GM21619 (cell line): ENCODE measurements around the gene CCNC.
A peak's percentile ranks its signal among the peaks of the same experiment; 100 is the strongest.

Experiments used
- ATAC-seq: cut with Tn5 transposase; IDR thresholded peaks from one replicate; pipeline ENCODE4 v1.9.1; 2021; ENCODE audit not compliant: unreplicated experiment

The CCNC gene

DNA sequence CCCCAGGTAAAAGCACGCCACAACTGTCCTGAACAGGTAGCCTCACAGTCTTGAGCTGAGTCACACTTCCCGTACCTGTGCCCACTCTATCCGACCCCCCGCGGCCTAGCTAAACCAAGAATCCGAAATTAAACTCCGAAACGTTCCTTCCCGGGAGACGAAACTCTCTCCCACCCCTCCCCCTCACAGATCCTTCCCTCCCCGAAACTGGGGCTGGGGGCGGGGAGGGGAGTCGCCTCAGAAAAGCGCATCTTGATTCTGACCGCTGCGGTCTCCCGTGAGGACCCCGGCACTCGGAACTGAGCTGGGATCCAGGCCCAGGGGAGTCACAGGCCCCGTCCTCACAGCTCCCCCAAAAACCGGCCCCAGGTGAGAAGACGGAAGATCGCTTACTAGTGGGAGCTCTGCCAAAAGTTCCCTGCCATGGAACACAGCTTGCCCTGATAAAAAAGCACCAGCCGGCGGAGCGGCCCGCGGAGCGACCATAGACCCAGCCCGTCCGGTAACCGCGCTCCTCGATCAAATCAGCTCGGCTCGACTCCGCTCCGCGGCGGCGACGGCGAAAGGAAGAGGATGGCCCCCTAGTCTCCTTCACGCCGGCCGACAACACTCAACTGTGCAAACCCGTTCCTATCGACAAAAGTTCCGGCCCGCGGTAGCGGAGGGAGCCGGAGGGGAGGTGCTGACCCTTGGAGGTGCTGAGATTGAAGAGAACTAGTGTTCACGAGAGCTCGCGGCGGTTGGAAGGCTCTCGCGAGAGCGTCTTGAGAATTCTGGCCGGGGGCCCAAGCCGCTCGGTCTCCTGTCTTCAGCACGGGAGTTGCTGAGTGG is at the start of gene CCNC:
Gene CCNC (minus strand): TSS at position 558 of the 831 bp plus-strand sequence. CDS start 133 bp downstream, at position 425.
- peak; percentile 99 for ATAC-seq

DNA sequence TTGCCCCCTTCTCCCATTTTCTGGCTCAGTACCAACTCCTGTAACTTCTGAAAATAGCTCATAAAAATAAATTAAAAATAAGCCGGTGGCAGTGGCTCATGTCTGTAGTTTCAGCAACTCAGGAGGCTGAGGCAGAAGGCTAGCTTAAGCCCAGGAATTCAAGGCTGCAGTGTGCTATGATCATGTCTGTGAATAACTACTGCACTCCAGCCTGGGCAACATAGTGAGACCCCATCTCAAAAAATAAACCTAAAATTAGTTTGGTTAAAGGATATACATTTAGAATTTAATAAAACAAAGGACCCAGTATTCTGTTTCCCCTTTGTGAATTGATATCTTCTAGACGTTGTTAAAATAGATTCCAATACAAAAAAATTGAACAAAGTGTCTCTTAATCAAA is 48.7 kb upstream of the CCNC start:
- ATAC-seq = no peak

DNA sequence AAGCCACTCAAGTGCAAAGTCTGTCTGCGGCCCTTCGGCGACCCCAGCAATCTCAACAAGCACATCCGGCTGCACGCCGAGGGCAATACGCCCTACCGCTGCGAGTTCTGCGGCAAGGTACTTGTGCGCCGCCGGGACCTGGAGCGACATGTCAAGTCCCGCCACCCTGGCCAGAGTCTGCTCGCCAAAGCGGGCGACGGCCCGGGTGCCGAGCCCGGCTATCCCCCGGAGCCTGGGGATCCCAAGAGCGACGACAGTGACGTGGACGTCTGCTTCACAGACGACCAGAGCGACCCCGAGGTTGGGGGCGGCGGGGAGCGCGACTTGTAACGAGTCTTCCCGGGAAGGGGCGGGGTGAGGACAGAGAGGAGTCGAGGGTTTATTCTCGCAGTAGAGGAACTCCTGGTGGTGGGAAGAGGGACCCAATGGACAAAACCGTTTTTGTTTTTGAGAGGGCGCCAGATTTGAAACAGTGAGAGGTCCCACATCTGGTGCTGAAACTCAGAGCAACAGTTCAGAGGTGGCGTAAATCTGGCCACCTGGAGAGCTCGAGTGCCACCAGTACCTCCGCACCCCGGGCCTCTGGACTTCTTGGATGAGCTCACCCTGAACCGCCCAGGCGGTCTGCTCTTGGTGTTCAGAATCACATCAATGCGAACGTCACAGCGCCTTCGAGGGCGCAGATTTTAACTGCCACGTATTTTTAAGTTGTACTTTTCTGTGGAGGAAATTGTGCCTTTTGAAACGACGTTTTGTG is 46.1 kb upstream of the CCNC start:
- peak; percentile 23 for ATAC-seq

DNA sequence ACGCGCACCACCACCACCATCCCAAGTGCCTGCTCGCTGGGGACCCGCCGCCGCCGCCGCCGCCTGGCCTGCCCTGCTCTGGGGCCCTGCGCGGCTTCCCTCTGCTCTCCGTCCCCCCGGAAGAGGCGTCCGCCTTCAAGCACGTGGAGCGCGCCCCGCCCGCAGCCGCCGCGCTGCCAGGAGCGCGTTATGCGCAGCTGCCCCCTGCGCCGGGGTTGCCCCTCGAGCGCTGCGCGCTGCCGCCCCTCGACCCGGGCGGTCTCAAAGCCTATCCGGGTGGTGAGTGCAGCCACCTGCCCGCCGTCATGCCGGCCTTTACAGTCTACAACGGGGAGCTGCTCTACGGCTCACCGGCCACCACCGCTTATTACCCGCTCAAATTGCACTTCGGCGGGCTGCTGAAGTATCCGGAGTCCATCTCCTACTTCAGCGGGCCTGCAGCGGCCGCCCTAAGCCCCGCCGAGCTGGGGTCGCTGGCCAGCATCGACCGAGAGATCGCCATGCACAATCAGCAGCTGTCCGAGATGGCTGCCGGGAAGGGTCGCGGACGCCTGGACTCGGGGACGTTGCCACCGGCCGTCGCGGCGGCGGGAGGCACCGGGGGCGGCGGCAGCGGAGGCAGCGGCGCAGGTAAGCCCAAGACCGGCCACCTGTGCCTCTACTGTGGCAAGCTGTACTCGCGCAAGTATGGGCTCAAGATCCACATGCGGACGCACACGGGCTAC is 45.4 kb upstream of the CCNC start:
- peak; percentile 51 for ATAC-seq

GRCh38 chr6:99613409-99613704 is 44.9 kb upstream of the CCNC start:
- peak; percentile 53 for ATAC-seq

- ATAC-seq = no peak
Observed at GRCh38 chr6:99612551-99613408, 44.3 kb upstream of the CCNC start.

GRCh38 chr6:99611148-99611547 is 42.7 kb upstream of the CCNC start:
- ATAC-seq = peak; percentile 56

DNA sequence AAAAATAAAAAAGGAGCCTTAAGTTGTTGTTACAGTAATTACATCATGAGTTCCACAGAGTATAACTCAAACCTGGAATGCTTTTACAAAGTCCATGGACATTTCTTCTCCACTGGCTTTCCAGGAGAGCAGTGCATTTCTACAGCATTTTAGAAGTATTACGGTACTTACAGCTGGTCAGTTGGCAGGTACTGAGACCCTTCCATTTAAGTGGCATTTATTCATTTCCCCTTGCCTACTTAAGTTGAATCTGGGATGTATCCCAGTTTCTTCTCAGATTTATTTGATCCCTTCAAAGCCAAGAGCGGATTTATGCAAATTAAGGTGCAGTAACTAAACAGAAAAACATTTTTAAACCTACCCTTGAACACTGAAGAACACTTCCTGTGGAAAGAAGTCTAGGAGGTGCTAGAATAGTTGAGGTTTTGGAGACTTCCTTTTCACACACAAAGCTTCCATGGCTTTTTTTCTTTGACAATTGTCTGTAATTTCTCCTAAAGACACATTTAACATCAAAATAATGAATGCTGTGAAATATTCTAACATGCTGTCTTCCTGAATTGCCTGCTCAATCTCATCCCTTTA is 41.5 kb upstream of the CCNC start:
- no peak for ATAC-seq

DNA sequence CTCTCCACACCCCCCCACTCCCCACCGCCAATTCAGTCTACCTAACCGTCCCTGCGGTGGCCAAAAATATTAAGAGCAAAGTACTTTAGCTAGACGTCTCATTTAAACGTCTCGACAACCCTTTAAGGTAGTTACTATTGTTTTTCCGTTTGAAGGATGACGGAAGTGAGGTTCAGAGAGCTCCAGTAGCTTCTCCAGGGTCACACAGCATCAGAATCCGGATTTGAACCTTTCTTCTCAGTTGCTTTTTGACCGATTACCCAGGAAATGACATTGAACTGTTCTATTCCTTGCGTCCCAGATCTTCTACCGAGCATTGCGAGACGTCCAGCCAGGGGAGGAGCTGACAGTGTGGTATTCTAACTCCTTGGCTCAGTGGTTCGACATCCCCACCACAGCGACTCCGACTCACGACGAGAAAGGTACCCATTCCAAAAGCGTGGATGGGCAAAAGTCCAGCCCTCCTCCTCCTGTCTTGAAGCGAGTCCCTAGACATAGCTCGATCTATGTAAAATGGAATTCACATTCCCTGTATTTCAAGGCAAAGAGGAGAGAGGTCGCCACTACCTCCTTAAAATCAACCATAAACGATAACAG is 40.5 kb upstream of the CCNC start:
- ATAC-seq = no peak

- ATAC-seq = no peak
Observed at GRCh38 chr6:99608059-99608885, 39.8 kb upstream of the CCNC start.

DNA sequence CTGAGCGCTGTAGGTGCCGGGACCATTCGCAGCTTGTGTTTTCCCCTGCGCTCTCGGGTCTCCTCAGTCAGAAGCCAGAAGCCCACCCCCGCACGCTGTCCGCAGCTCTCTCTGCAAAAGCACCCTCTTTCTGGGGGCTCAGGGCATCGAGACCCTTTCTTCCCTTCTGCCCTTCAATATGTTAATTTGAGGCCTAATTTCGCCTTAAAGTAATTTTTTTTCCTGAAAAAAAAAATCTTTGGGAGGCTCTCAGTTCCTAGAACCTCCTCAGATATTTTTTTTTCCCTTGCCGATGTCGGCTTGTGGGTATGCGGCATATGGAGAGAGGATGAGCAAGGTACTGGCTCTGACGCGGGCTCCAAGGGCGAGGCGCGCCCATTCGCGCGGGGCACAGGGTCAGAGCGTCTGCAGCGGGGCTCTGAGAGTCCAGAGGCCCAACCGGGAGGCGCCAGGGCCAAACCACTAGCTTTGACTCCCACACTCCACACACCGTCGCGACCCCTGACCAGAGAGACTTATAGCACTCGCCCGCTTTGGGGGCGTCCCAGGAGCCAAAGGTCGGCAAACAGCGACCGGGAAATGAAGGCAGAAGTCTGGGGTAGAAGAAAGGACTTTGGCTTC is 39.1 kb upstream of the CCNC start:
- no peak for ATAC-seq

DNA sequence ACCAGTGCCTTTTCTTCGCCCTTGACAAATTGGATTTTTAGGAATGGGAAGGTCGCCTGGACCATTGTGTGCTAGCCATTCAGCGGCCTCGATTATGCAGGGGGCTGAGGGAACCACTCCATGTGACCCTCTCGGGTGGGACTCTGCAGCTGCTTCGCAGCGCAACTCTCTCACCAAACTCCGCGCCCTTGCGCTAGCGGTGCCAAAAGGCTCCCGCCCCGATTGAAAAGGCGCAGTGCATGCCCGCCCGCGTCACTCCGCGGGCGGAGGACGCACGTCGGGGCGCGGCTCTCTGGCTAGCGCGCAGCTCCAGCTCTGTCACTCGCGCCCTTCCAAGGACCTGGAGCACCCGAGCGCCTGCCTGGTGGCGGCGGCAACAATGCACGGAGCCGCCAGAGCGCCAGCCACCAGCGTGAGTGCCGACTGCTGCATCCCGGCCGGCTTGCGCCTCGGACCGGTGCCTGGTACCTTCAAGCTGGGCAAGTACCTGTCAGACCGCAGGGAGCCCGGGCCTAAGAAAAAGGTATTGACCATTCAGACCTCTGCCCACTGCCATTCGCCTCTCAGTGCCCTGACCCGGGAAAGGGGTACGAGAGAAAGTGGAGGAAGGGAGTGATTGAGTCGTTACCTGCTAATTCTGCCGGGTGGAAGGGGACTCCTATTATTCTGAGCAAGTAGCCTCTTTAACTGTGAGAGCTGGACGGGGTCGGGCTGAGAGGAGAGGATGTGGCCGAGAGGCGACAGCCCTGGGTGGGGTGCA is 38.4 kb upstream of the CCNC start, which contains the start of gene PRDM13:
Gene PRDM13 (plus strand): TSS at position 178 of the 760 bp plus-strand sequence. CDS start 202 bp downstream, at position 380.
- ATAC-seq = no peak

DNA sequence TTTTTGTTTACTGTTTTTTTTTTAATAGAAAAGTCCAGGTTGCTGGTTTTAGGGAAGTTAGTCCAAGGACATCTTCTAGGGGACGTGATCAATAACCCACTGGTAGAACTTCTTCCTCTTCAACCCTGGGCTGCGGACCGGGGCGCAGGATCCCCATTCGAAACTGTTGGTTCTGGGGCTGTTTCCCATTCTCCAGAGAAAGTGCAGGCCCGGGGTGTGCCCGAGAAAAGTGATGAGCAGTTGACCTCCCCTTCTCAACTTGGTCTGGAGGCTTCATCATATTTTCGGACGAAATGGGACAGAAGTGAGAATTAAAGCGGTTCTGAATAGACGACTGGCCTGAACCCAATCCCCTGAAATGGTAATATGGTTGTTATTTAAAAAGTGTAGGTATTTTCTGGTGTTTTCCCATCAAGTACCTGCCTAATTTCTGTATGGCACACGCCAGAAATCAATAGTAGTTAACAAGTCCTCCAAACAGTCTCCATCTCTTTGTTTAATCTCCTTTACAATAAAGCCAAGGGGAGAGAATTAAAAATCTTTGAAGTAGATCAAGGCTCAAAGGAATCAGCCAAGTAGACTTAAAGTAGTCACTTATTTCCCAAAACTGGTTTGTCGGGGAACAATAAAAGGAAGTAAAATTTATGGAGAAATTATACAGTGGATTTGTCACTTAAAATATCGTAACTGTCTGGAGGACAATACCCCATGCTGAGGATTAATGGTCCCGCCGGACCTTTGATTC is 37.6 kb upstream of the CCNC start:
- ATAC-seq = no peak

DNA sequence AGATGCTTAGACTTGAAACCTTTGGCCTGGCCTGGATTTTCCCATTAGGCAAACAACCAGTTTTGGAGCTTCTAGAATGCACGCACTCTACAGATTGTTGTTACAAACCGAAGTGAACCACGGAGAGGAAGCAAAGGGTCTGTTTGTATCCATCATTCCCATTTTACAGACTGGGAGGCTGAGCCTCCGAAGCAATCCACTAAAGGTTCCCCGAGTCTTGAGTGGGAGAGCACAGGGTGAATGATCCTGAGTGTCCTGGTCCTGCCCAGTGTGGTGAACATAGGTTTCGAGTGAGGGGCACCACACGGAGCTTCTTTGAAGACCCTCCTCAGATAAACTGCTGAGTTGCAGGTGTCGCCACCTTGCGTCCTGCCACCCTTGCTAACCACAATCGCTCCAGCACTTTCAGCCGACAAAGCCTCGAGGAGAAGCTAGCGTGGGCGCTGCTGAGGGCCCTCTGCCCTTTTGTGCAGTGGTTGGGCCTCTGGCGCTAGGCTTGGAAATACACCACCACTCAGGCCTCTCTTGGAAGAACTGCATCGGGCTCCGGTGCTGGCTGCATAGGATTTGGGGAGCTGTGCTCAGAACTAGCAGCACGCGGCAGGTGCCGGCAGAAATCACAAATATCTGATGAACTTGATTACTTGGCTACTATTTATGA is 36.7 kb upstream of the CCNC start:
- no peak for ATAC-seq

GRCh38 chr6:99604166-99605073 is 36.0 kb upstream of the CCNC start:
- no peak for ATAC-seq
